Ishikawa (cell line): ENCODE results near the gene TSPAN12.
A peak's percentile ranks its signal among the peaks of the same experiment; 100 is the strongest.

Source experiments
- CEBPB ChIP-seq: IDR thresholded peaks from 2 replicates; pipeline ENCODE4 v1.6.1; 2012
- CREB1 ChIP-seq: IDR thresholded peaks from 2 replicates; pipeline ENCODE4 v1.6.1; 2012; ENCODE audit warnings: low read depth
- EGR1 ChIP-seq: IDR thresholded peaks from 2 replicates; pipeline ENCODE4 v1.6.1; 2012
- EP300 ChIP-seq: IDR thresholded peaks from 2 replicates; pipeline ENCODE4 v1.6.1; 2012; ENCODE audit warnings: borderline replicate concordance
- FOXM1 ChIP-seq: IDR thresholded peaks from 2 replicates; pipeline ENCODE4 v1.6.1; 2012; ENCODE audit warnings: low read depth, borderline replicate concordance
- MAX ChIP-seq: IDR thresholded peaks from 2 replicates; pipeline ENCODE4 v1.6.1; 2012
- NFIC ChIP-seq: IDR thresholded peaks from 2 replicates; pipeline ENCODE4 v1.6.1; 2012
- RAD21 ChIP-seq: IDR thresholded peaks from 2 replicates; pipeline ENCODE4 v1.6.1; 2012; ENCODE audit warnings: low read depth
- REST ChIP-seq: IDR thresholded peaks from 2 replicates; pipeline ENCODE4 v1.6.1; 2012; ENCODE audit warnings: low read depth, mild to moderate bottlenecking
- TAF1 ChIP-seq: IDR thresholded peaks from 2 replicates; pipeline ENCODE4 v1.6.1; 2012; ENCODE audit warnings: low read depth, mild to moderate bottlenecking
- TCF12 ChIP-seq: IDR thresholded peaks from 2 replicates; pipeline ENCODE4 v1.6.1; 2012; ENCODE audit warnings: low read depth
- TEAD4 ChIP-seq: IDR thresholded peaks from 2 replicates; pipeline ENCODE4 v1.6.1; 2012
- YY1 ChIP-seq: IDR thresholded peaks from 2 replicates; pipeline ENCODE4 v1.6.1; 2012; ENCODE audit warnings: low read depth
- ZBTB7A ChIP-seq: IDR thresholded peaks from 2 replicates; pipeline ENCODE4 v1.6.1; 2012; ENCODE audit warnings: low read depth
- TF ChIP-seq, protein P1 (sequence below): IDR thresholded peaks from 2 replicates; pipeline ENCODE4 v1.6.1; 2012

The TSPAN12 gene

DNA sequence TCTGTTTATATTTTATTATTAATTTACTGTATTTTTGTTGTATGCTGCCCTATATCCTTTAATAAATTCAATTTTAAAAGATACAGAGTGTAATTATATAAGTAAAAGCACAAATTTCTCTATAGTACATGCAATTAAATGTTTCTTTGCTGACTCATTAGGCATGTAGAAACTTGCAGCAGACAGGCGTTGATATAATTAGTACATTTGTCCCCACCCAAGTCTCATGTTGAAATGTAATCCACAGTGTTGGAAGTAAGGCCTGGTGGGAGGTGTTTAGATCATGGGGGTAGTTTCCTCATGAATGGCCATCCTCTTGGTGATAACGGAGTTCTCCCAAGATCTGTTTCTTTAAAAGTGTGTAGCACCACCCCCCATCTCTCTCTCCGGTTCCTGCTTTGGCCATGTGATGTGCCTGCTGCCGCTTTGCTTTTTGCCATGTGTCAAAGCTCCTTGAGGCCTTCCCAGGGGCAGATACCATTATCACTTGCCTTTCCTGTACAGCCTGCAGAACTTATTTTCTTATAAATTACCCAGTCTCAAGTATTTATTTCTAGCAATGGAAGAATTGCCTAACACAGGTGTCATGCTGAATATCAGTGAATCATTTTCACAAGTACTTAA lies 63.7 kb downstream of the TSPAN12 start:
- TF ChIP-seq MAX (peak; percentile 73), CEBPB (no peak)
- TF ChIP-seq, protein P1, sequence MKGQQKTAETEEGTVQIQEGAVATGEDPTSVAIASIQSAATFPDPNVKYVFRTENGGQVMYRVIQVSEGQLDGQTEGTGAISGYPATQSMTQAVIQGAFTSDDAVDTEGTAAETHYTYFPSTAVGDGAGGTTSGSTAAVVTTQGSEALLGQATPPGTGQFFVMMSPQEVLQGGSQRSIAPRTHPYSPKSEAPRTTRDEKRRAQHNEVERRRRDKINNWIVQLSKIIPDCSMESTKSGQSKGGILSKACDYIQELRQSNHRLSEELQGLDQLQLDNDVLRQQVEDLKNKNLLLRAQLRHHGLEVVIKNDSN = peak; percentile 56

DNA sequence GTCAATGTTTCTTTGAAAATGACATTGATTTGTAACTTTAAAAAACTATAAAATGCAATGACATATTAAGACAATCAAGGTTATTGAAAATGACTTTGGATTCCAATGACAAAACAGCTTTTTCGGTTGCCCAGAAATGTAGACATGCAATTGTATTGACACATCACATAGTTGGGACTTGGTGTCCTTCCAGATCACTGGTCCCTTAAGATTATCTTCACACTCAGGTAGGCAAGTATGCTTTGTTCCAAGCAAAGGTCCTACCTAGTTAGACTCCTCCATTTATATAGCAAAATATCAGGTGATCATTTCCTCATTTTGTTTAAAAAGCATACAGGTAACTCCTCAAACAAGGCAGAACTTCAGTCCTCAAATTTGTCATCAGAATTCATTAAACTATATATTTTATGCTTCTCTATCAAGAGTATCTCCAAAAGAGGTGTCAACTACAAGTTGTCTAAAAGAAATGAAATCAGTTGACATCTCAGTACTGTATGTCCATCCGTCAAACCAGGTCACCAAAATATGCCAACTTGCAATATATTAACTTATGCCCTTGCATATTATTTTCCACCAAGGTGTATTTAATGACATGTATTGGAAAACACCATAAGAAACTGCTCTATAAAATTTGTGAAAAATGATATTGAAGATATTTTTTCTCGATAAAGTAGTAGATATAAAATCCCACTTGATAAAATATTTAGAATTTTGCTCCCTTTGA lies 64.6 kb downstream of the TSPAN12 start:
- TF ChIP-seq, protein P1 = no peak
- 0 out of 2 replicates have a peak, but pooled peaks have one; percentile 18 for TF ChIP-seq TEAD4

DNA sequence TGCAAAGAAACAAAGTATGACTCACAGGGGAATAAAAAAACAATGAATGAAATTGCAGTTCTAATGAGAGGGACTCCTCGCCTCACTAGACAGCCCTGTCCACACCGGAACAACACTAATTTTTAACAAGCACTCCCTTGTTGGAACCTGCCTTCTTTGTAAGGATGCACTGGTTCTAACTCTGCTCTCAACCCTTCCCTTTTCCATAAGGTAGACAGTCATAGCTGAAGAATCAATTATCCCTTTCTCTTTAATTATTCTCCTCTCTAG lies 65.1 kb downstream of the TSPAN12 start:
- TF ChIP-seq CEBPB (no peak), RAD21 (no peak), EP300 (no peak), MAX (no peak), ZBTB7A (no peak), TAF1 (no peak), NFIC (no peak), TCF12 (no peak), REST (no peak), YY1 (no peak), EGR1 (no peak), CREB1 (no peak), TEAD4 (no peak), FOXM1 (no peak)
- TF ChIP-seq, protein P1 = no peak

GRCh38 chr7:120792091-120792860 lies 65.7 kb downstream of the TSPAN12 start:
- TF ChIP-seq RAD21 (peak; percentile 65), NFIC (no peak)

GRCh38 chr7:120785095-120785494 lies 72.8 kb downstream of the TSPAN12 start:
- TF ChIP-seq TAF1 (no peak), TCF12 (no peak), ZBTB7A (no peak)
- TF ChIP-seq, protein P1 = no peak

DNA sequence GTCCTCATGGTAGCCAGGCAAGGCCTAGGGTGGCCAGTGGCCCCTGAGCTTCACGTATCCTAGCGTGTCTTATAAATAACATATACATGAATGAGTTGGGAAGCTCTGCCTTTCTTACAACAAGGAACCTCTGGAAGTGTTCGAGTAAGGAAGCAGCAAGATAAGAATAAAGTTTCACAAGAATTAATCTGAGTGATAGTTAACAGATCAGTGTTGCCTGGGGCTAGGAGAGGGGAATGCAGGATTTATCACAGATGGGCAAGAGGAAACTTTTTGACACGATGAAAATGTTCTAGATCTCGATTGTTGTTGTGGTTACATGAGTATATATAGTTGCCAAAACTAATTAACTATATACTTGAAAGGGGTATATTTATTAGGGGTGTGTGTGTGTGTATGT lies 74.2 kb downstream of the TSPAN12 start:
- no peak for TF ChIP-seq CREB1
- TF ChIP-seq CEBPB = no peak
- TF ChIP-seq MAX = no peak
- TF ChIP-seq ZBTB7A = no peak
- TF ChIP-seq TAF1 = no peak
- TF ChIP-seq TCF12 = no peak

DNA sequence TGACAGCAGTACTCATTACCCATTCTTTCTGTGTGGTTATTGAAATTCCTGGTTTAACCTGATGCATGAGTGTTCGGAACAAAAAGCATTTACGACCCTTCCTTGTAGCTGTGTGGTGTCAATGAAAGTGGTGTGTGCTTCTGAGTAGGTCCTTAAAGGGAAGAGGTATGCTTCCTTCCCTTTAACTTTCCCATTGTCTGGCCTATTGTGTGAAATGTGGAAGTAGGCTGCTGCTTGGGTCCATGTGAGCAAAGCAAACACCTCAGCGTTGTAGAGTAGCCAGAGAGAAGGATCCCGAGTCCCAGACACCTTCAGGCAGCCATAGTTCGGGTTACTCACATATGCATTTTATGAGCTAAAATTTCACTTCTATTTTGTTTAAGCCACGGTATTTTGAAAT lies 74.7 kb downstream of the TSPAN12 start:
- TF ChIP-seq TAF1 (no peak), FOXM1 (no peak), ZBTB7A (no peak), EGR1 (no peak), RAD21 (no peak), CEBPB (no peak), CREB1 (no peak), TEAD4 (no peak)
